Activated T-cell treated with anti-CD3 and anti-CD28 coated beads for 48 hours (primary cell): ENCODE measurements around the gene VPS18.
A peak's percentile ranks its signal among the peaks of the same experiment; 100 is the strongest.

Experiments
- DNase-seq: peaks from one replicate; pipeline ENCODE4 v3.0.0-alpha.2; 2020; ENCODE audit warnings: low read depth

Gene VPS18

GRCh38 chr15:40869686-40870085 is 24.6 kb upstream of the VPS18 start:
- DNase-seq, result no peak

GRCh38 chr15:40870716-40871115 is 23.5 kb upstream of the VPS18 start:
- no peak for DNase-seq

GRCh38 chr15:40871749-40872617 is 22.3 kb upstream of the VPS18 start:
- DNase-seq, result no peak

- no peak for DNase-seq
These were observed 21.2 kb upstream of the VPS18 start for GRCh38 chr15:40872791-40873693.

- DNase-seq, result peak; percentile 48
These were observed 20.3 kb upstream of the VPS18 start, which contains the start of gene RHOV for GRCh38 chr15:40873694-40874561. RHOV (minus strand) TSS chr15:40874234; CDS start chr15:40874139, 95 bp downstream.

GRCh38 chr15:40875991-40876730 is 18.1 kb upstream of the VPS18 start:
- DNase-seq, result no peak

- DNase-seq, result no peak
These were observed 16.6 kb upstream of the VPS18 start for GRCh38 chr15:40877694-40878093.

- no peak for DNase-seq
These were observed 15.5 kb upstream of the VPS18 start for GRCh38 chr15:40878785-40879184.

- no peak for DNase-seq
These were observed 14.6 kb upstream of the VPS18 start for GRCh38 chr15:40879609-40880008.

- no peak for DNase-seq
These were observed 12.9 kb upstream of the VPS18 start for GRCh38 chr15:40881351-40881750.

- DNase-seq, result no peak
These were observed 7.7 kb upstream of the VPS18 start for GRCh38 chr15:40886586-40886985.

GRCh38 chr15:40889112-40889511 is 5.1 kb upstream of the VPS18 start:
- DNase-seq, result no peak

GRCh38 chr15:40891138-40891537 is 3.1 kb upstream of the VPS18 start:
- DNase-seq, result no peak

GRCh38 chr15:40891810-40892446 is 2.3 kb upstream of the VPS18 start:
- no peak for DNase-seq

GRCh38 chr15:40892447-40893012 is 1.7 kb upstream of the VPS18 start:
- no peak for DNase-seq

GRCh38 chr15:40893019-40893670 is 1.1 kb upstream of the VPS18 start:
- no peak for DNase-seq

- DNase-seq, result peak; percentile 52
These were observed 615 bp downstream of the VPS18 start for GRCh38 chr15:40894681-40895448.

- no peak for DNase-seq
These were observed 5.4 kb downstream of the VPS18 start for GRCh38 chr15:40899536-40900207.
